HEK293 (cell line): ENCODE results near the gene FRMD8.
A peak's percentile ranks its signal among the peaks of the same experiment; 100 is the strongest.

Experiments used
- GLIS2 ChIP-seq: fragments of 450-650 bp; formaldehyde crosslinking; IDR thresholded peaks from 2 replicates; pipeline ENCODE4 v1.5.1; 2016; ENCODE audit warnings: missing biosample characterization, missing genetic modification characterization
- KLF10 ChIP-seq: fragments of 450-650 bp; IDR thresholded peaks from 2 replicates; pipeline ENCODE4 v1.5.1; 2018; ENCODE audit warnings: missing biosample characterization, mild to moderate bottlenecking, missing genetic modification characterization
- KLF16 ChIP-seq: fragments of 450-650 bp; formaldehyde crosslinking; IDR thresholded peaks from 2 replicates; pipeline ENCODE4 v1.5.1; 2017; ENCODE audit warnings: missing biosample characterization, missing genetic modification characterization
- MZF1 ChIP-seq: fragments of 450-650 bp; formaldehyde crosslinking; IDR thresholded peaks from 2 replicates; pipeline ENCODE4 v1.5.1; 2017; ENCODE audit warnings: missing biosample characterization, missing genetic modification characterization, borderline replicate concordance
- OVOL3 ChIP-seq: fragments of 450-650 bp; formaldehyde crosslinking; IDR thresholded peaks from 2 replicates; pipeline ENCODE4 v1.5.1; 2016; ENCODE audit warnings: missing biosample characterization, missing genetic modification characterization
- SALL2 ChIP-seq: fragments of 450-650 bp; formaldehyde crosslinking; IDR thresholded peaks from 2 replicates; pipeline ENCODE4 v1.5.0; 2017; ENCODE audit warnings: missing biosample characterization, mild to moderate bottlenecking, missing genetic modification characterization, borderline replicate concordance
- SCRT1 ChIP-seq: fragments of 450-650 bp; formaldehyde crosslinking; IDR thresholded peaks from 2 replicates; pipeline ENCODE4 v1.5.1; 2016; ENCODE audit warnings: missing biosample characterization, missing genetic modification characterization, borderline replicate concordance
- SETDB1 ChIP-seq: IDR thresholded peaks from one replicate; pipeline ENCODE4 v1.6.1; 2017; ENCODE audit warnings: mild to moderate bottlenecking, low read length, moderate library complexity, mixed read lengths; ENCODE audit not compliant: insufficient read length
- SP2 ChIP-seq: fragments of 450-650 bp; formaldehyde crosslinking; IDR thresholded peaks from 2 replicates; pipeline ENCODE4 v1.5.1; 2016; ENCODE audit warnings: missing biosample characterization, missing genetic modification characterization
- SP7 ChIP-seq: fragments of 450-650 bp; formaldehyde crosslinking; IDR thresholded peaks from 2 replicates; pipeline ENCODE4 v1.5.1; 2016; ENCODE audit warnings: missing biosample characterization, missing genetic modification characterization
- TCF7L2 ChIP-seq: IDR thresholded peaks from 2 replicates; pipeline ENCODE4 v1.6.1; 2011; ENCODE audit warnings: low read depth, mild to moderate bottlenecking, inconsistent platforms, low read length, moderate library complexity, borderline replicate concordance
- ZBTB17 ChIP-seq: fragments of 450-650 bp; formaldehyde crosslinking; IDR thresholded peaks from 2 replicates; pipeline ENCODE4 v1.5.1; 2016; ENCODE audit warnings: missing biosample characterization, missing genetic modification characterization
- ZBTB48 ChIP-seq: fragments of 450-650 bp; formaldehyde crosslinking; IDR thresholded peaks from 2 replicates; pipeline ENCODE4 v1.5.1; 2016; ENCODE audit warnings: missing biosample characterization, missing genetic modification characterization
- ZNF174 ChIP-seq: fragments of 450-650 bp; formaldehyde crosslinking; IDR thresholded peaks from 2 replicates; pipeline ENCODE4 v1.5.0; 2017; ENCODE audit warnings: missing biosample characterization, mild to moderate bottlenecking, missing genetic modification characterization
- ZNF292 ChIP-seq: fragments of 450-650 bp; formaldehyde crosslinking; IDR thresholded peaks from 2 replicates; pipeline ENCODE4 v1.5.1; 2016; ENCODE audit warnings: low read depth, missing biosample characterization, missing genetic modification characterization, borderline replicate concordance
- ZNF311 ChIP-seq: fragments of 450-650 bp; formaldehyde crosslinking; IDR thresholded peaks from 2 replicates; pipeline ENCODE4 v1.5.1; 2017; ENCODE audit warnings: missing biosample characterization, missing genetic modification characterization, borderline replicate concordance
- ZNF341 ChIP-seq: fragments of 450-650 bp; formaldehyde crosslinking; IDR thresholded peaks from 2 replicates; pipeline ENCODE4; 2016; ENCODE audit warnings: low read depth, missing biosample characterization, missing genetic modification characterization
- ZNF501 ChIP-seq: fragments of 450-650 bp; formaldehyde crosslinking; IDR thresholded peaks from 2 replicates; pipeline ENCODE4 v1.5.1; 2016; ENCODE audit warnings: missing biosample characterization, missing genetic modification characterization
- ZNF585B ChIP-seq: fragments of 450-650 bp; formaldehyde crosslinking; IDR thresholded peaks from 2 replicates; pipeline ENCODE4 v1.5.1; 2016; ENCODE audit warnings: missing biosample characterization, missing genetic modification characterization
- ZNF610 ChIP-seq: fragments of 450-650 bp; formaldehyde crosslinking; IDR thresholded peaks from 2 replicates; pipeline ENCODE4 v1.5.1; 2016; ENCODE audit warnings: missing biosample characterization, missing genetic modification characterization, borderline replicate concordance
- ZNF654 ChIP-seq: fragments of 450-650 bp; formaldehyde crosslinking; IDR thresholded peaks from 2 replicates; pipeline ENCODE4 v1.5.1; 2016; ENCODE audit warnings: low read depth, missing biosample characterization, missing genetic modification characterization
- ZNF837 ChIP-seq: fragments of 450-650 bp; formaldehyde crosslinking; IDR thresholded peaks from 2 replicates; pipeline ENCODE4 v1.5.1; 2016; ENCODE audit warnings: missing biosample characterization, missing genetic modification characterization
- TF ChIP-seq, protein P1 (sequence below): fragments of 450-650 bp; formaldehyde crosslinking; IDR thresholded peaks from 2 replicates; pipeline ENCODE4 v1.5.1; 2016; ENCODE audit warnings: missing biosample characterization, missing genetic modification characterization
- TF ChIP-seq, protein P2 (sequence below): fragments of 450-650 bp; formaldehyde crosslinking; IDR thresholded peaks from 2 replicates; pipeline ENCODE4 v1.5.1; 2017; ENCODE audit warnings: missing biosample characterization, missing genetic modification characterization
- TF ChIP-seq, protein P3 (sequence below): fragments of 450-650 bp; formaldehyde crosslinking; IDR thresholded peaks from 2 replicates; pipeline ENCODE4 v1.5.1; 2016; ENCODE audit warnings: missing biosample characterization, missing genetic modification characterization
- TF ChIP-seq, protein P4 (sequence below): fragments of 450-650 bp; formaldehyde crosslinking; IDR thresholded peaks from 2 replicates; pipeline ENCODE4 v1.5.1; 2016; ENCODE audit warnings: missing biosample characterization, missing genetic modification characterization
- TF ChIP-seq, protein P5 (sequence below): fragments of 450-650 bp; formaldehyde crosslinking; IDR thresholded peaks from 2 replicates; pipeline ENCODE4 v1.5.1; 2016; ENCODE audit warnings: missing biosample characterization, missing genetic modification characterization
- TF ChIP-seq, protein P6 (sequence below): fragments of 450-650 bp; formaldehyde crosslinking; conservative IDR thresholded peaks from 2 replicates; pipeline ENCODE4 v1.5.1; 2016; ENCODE audit warnings: low read depth, missing biosample characterization, missing genetic modification characterization

FRMD8 gene

DNA sequence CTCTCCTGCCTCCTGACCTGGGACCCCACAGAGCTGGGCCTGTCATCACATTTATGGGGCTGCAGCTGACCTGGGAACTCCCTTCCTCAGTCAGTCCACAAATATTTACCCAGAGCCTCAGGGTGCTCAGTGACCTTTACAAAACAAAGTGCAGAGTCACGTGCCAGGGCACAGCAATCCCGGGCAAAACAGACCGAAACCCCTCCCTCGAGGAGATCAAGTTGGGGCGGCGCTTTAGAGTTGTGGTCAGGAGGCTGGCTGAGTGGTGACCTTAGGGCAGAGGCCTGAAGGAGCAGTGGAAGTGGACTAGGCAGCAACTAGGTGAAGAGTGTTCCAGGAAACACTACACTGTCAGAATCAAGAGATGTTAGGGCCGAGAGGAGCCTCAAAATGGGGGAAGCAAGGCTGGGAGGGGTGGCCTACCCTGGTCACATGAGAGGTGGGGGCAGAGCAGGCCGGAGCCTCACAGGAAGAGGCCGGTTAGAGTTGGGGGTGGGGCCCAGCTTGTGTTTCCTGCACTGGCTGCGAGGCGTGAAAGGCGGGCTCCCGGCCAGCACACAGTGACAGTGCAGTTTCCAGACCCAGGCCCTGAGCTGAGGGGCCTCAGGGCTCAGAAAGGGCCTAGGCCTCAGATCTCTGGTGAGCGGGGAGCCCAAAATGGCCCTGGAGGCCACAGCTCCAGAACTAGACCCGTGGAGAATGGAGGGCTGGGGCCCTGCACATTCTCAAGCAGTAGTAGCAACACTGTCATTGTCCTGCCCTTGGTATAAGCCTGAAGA is 32.4 kb downstream of the FRMD8 start (continued):
- TF ChIP-seq, protein P1, sequence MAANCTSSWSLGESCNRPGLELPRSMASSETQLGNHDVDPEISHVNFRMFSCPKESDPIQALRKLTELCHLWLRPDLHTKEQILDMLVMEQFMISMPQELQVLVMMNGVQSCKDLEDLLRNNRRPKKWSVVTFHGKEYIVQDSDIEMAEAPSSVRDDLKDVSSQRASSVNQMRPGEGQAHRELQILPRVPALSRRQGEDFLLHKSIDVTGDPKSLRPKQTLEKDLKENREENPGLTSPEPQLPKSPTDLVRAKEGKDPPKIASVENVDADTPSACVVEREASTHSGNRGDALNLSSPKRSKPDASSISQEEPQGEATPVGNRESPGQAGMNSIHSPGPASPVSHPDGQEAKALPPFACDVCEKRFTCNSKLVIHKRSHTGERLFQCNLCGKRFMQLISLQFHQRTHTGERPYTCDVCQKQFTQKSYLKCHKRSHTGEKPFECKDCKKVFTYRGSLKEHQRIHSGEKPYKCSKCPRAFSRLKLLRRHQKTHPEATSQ (tag by site-specific recombination) = no peak
- TF ChIP-seq SP2 (tag by site-specific recombination) = peak; percentile 85
- no peak for TF ChIP-seq SALL2 (tag by site-specific recombination)
- TF ChIP-seq SP7 (tag by site-specific recombination) = 0 out of 2 replicates have a peak, but pooled peaks have one; percentile 68
- TF ChIP-seq ZNF610 = no peak
- TF ChIP-seq ZBTB48 = peak; percentile 75
- TF ChIP-seq ZNF654 = no peak
- TF ChIP-seq KLF10 (tag by site-specific recombination) = peak; percentile 94
- 0 out of 2 replicates have a peak, but pooled peaks have one; percentile 37 for TF ChIP-seq MZF1 (tag by site-specific recombination)
- peak; percentile 63; the same call in 1 of the 2 replicates for TF ChIP-seq ZNF341 (tag by site-specific recombination)
- TF ChIP-seq KLF16 (tag by site-specific recombination) = peak; percentile 70; the same call in 1 of the 2 replicates
- TF ChIP-seq SCRT1 (tag by site-specific recombination) = no peak
- TF ChIP-seq, protein P2, sequence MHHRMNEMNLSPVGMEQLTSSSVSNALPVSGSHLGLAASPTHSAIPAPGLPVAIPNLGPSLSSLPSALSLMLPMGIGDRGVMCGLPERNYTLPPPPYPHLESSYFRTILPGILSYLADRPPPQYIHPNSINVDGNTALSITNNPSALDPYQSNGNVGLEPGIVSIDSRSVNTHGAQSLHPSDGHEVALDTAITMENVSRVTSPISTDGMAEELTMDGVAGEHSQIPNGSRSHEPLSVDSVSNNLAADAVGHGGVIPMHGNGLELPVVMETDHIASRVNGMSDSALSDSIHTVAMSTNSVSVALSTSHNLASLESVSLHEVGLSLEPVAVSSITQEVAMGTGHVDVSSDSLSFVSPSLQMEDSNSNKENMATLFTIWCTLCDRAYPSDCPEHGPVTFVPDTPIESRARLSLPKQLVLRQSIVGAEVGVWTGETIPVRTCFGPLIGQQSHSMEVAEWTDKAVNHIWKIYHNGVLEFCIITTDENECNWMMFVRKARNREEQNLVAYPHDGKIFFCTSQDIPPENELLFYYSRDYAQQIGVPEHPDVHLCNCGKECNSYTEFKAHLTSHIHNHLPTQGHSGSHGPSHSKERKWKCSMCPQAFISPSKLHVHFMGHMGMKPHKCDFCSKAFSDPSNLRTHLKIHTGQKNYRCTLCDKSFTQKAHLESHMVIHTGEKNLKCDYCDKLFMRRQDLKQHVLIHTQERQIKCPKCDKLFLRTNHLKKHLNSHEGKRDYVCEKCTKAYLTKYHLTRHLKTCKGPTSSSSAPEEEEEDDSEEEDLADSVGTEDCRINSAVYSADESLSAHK (tag by site-specific recombination) = peak; percentile 53
- no peak for TF ChIP-seq SETDB1
- no peak for TF ChIP-seq ZNF837 (tag by site-specific recombination)
- TF ChIP-seq ZNF174 (tag by site-specific recombination) = no peak
- 0 out of 2 replicates have a peak, but pooled peaks have one; percentile 21 for TF ChIP-seq TCF7L2
- TF ChIP-seq, protein P3, sequence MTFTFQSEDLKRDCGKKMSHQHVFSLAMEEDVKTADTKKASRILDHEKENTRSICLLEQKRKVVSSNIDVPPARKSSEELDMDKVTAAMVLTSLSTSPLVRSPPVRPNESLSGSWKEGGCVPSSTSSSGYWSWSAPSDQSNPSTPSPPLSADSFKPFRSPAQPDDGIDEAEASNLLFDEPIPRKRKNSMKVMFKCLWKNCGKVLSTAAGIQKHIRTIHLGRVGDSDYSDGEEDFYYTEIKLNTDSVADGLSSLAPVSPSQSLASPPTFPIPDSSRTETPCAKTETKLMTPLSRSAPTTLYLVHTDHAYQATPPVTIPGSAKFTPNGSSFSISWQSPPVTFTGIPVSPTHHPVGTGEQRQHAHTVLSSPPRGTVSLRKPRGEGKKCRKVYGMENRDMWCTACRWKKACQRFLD (tag by site-specific recombination) = no peak
- no peak for TF ChIP-seq ZNF292
- no peak for TF ChIP-seq ZNF585B (tag by site-specific recombination)
- peak; percentile 9; the same call in 1 of the 2 replicates for TF ChIP-seq OVOL3
- peak; percentile 74 for TF ChIP-seq ZBTB17 (tag by site-specific recombination)
- TF ChIP-seq GLIS2 = peak; percentile 75; the same call in 1 of the 2 replicates
- no peak for TF ChIP-seq ZNF311 (tag by site-specific recombination)
- TF ChIP-seq, protein P4, sequence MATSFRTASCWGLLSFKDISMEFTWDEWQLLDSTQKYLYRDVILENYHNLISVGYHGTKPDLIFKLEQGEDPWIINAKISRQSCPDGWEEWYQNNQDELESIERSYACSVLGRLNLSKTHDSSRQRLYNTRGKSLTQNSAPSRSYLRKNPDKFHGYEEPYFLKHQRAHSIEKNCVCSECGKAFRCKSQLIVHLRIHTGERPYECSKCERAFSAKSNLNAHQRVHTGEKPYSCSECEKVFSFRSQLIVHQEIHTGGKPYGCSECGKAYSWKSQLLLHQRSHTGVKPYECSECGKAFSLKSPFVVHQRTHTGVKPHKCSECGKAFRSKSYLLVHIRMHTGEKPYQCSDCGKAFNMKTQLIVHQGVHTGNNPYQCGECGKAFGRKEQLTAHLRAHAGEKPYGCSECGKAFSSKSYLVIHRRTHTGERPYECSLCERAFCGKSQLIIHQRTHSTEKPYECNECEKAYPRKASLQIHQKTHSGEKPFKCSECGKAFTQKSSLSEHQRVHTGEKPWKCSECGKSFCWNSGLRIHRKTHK (tag by site-specific recombination) = no peak
- TF ChIP-seq, protein P5, sequence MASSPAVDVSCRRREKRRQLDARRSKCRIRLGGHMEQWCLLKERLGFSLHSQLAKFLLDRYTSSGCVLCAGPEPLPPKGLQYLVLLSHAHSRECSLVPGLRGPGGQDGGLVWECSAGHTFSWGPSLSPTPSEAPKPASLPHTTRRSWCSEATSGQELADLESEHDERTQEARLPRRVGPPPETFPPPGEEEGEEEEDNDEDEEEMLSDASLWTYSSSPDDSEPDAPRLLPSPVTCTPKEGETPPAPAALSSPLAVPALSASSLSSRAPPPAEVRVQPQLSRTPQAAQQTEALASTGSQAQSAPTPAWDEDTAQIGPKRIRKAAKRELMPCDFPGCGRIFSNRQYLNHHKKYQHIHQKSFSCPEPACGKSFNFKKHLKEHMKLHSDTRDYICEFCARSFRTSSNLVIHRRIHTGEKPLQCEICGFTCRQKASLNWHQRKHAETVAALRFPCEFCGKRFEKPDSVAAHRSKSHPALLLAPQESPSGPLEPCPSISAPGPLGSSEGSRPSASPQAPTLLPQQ (tag by site-specific recombination) = peak; percentile 96
- TF ChIP-seq, protein P6, sequence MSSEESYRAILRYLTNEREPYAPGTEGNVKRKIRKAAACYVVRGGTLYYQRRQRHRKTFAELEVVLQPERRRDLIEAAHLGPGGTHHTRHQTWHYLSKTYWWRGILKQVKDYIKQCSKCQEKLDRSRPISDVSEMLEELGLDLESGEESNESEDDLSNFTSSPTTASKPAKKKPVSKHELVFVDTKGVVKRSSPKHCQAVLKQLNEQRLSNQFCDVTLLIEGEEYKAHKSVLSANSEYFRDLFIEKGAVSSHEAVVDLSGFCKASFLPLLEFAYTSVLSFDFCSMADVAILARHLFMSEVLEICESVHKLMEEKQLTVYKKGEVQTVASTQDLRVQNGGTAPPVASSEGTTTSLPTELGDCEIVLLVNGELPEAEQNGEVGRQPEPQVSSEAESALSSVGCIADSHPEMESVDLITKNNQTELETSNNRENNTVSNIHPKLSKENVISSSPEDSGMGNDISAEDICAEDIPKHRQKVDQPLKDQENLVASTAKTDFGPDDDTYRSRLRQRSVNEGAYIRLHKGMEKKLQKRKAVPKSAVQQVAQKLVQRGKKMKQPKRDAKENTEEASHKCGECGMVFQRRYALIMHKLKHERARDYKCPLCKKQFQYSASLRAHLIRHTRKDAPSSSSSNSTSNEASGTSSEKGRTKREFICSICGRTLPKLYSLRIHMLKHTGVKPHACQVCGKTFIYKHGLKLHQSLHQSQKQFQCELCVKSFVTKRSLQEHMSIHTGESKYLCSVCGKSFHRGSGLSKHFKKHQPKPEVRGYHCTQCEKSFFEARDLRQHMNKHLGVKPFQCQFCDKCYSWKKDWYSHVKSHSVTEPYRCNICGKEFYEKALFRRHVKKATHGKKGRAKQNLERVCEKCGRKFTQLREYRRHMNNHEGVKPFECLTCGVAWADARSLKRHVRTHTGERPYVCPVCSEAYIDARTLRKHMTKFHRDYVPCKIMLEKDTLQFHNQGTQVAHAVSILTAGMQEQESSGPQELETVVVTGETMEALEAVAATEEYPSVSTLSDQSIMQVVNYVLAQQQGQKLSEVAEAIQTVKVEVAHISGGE (tag by site-specific recombination) = peak; percentile 69
- peak; percentile 54; the same call in 1 of the 2 replicates for TF ChIP-seq ZNF501 (tag by site-specific recombination)
